GM21619 (cell line): ENCODE results near the gene RCOR1.
"Not testable (repeated sequence)": the region's sequence is repeated elsewhere in the genome, so short reads cannot be mapped to it uniquely, and the experiment has no call there.

Source experiments
- ATAC-seq: cut with Tn5 transposase; IDR thresholded peaks from one replicate; pipeline ENCODE4 v1.9.1; 2021; ENCODE audit not compliant: unreplicated experiment

The RCOR1 gene

DNA sequence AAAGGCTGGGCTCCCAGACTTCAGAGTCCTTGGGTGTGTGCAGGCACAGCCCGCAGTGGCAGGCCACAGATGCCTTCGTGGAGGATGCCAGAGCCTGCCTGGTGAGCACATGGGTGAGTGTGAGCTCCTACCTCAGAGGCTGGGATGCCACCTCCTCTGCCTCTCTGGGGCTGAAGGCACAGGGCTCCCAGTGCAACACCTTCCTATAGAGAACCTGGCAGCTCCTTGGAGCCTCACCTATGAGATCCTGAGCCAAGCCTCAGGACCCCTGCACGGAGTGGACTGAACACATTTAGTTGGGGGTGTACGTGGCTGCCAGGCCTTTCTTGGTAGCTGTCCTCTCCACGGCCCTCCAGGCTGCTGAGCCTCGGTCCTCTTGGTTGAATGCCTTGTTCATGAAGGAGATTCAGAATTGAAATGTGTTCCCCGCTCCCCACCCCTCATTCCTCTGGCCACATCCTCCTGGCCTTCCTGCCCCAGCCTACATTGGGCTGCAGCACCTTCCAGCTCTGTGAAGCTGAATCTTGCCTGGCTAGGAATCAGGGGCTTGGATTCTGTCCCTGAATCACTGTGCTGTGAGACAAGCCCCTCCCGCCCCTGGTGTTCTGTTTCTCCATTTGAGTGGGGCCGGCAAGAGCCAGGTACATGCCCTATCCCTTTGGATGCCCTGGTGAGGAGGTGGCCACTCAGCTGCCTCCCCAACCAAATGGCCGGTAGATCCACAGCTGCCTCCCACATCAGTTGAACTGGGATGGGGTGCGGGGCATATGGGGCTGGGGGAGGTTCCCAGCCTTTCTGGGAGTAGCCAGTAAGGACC, 146.1 kb downstream of the RCOR1 start:
- ATAC-seq: no peak

DNA sequence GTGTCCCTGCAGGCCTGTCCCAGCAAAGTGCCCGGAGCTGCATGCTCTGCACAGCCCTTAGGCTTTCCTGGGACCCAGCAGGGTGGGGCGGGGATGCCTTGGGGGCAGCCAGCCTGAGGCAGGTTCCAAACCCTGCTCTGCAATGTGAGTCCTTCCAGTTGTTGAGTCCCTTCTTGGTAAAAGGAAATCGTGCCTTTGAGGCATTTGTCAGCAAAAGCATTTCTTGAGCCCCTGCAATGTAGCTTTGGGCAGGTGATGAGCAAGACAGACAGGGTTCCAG, 146.7 kb downstream of the RCOR1 start:
- ATAC-seq: no peak

DNA sequence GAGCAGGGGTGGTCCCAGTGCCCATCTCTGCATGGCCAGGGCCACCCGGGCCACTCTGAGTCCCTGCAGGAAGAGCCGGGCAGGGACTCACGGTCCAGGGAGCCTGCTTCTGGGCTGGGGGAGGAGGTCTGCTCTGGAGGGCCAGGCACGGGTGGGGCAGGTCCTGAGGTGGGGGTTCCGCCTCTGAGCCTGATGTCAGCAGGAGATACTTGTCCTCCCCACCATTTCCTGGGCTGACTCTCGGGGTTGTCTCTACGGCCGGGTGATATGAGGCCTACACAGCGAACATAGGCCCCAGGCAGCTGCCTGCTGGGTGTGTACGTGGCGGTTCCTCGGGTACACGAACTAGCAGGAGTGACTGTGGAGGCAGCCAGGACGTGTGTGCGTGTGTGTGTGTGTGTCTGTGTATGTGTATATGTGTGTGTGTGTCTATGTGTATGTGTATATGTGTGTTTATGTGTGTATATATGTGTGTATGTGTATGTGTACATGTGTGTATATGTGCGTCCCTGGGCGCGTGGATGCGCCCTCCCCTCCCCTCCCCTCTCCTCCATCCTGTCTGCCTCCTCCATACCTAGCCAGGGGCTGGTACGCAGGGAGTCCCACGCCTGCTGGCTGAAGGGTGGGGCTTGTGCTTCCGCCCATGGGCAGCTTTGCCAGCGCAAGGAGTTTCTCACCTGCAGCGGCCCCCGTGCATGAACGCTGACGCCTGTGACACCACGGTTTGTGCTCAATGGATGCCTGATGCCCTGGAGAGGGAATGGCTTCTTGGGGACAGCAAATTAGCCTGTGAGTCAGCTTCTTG, 154.4 kb downstream of the RCOR1 start:
- ATAC-seq: no peak

DNA sequence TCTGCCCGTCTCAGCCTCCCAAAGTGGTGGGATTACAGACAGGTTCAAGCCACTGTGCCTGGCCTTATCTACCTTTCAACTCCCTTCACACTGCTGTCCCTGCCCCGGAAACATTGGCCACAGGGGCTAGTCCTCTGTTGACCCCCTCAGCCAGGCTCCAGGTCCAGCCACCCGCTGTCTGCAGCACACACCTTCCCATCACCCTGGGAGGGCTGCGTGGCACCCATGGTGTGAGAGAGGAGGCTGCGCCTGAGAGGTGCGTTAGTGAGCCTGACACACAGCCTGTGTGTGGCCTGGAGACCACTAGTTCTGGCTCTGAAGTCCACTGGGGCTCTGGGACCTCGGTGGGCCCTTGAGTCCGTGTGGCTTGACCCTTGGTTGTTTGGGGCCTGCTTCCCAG, 156.4 kb downstream of the RCOR1 start:
- ATAC-seq: no peak

DNA sequence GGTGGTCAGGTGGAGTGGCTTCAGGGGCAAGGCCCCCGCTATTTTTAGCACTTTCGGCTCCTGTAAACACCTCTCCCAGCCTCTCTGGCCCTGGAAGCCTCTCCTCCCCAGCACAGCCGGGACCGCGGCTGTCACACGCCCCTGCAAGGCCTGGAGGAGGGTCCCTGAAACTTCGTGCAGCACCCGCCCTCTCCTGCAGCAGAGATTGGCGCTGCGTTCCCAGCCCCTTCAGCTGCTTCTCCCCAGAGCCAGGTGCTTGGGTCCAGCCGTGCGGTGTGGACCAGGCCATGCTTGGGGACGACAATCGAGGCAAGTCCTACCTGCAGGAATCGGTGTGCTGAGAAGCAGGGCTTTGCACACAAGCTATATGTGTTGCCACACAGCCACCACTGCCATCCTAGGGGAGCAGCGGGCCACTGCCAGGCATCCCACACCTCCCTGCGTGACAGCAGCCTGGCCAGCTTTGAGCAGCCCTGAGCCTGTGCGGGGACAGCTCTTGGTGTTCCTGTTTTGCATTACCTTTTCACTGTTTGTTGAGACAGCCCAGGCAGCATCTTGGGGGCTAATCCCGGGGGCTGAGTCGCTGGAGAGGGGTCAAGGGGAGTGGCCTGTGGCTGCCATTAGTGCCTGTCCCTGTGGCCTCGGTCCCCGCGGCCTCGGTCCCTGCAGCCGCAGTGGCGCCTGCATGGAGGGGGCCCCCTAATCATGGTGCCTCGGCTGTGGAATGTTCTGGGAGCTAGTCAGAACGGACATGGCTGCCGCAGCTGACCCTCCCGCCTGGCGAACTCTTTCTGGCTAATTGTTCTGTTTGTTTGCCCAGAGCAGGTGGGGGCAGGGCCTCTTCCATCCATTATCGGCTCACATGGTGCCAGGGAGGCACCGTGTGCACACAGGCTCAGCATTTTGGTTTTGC, 157.2 kb downstream of the RCOR1 start:
- no peak for ATAC-seq

DNA sequence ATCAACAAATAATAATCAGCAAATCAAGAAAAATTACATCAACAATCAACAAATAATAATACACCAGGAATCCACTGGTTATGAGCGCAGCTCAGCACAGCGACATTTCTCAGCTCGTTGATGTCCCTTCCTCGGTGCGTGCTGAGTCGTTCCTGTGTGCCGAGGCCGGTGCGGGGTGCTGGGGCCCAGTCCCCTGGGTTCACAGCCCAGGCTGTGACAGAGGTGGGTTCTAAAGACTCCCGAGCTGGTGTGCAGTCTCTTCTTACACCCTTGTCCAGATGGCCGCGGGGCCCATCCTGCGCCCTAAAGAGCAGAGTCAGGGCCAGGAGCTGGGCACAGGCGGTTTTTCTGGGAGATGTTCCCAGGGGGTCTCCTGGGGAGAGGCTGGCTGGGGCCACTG, 157.9 kb downstream of the RCOR1 start:
- no peak for ATAC-seq

DNA sequence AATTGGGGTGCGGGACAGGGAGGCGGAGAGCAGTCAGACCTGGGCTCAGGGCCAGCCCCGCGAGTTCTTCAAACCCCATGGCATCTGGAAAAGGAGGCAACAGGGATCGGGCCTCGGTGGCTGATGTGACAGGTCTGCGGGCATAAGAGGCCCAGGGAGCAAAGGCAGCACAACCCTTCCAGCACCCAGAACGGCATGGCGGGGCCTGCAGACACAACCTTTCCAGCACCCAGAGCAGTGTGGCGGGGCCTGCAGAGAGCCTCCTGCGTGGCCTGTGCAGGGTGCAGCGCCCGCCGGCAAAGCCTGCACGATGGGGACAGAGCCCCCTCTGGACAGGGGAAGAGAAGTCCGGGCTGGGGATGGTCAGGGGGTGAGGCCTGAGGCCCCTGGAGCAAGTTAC, 158.6 kb downstream of the RCOR1 start:
- no peak for ATAC-seq

DNA sequence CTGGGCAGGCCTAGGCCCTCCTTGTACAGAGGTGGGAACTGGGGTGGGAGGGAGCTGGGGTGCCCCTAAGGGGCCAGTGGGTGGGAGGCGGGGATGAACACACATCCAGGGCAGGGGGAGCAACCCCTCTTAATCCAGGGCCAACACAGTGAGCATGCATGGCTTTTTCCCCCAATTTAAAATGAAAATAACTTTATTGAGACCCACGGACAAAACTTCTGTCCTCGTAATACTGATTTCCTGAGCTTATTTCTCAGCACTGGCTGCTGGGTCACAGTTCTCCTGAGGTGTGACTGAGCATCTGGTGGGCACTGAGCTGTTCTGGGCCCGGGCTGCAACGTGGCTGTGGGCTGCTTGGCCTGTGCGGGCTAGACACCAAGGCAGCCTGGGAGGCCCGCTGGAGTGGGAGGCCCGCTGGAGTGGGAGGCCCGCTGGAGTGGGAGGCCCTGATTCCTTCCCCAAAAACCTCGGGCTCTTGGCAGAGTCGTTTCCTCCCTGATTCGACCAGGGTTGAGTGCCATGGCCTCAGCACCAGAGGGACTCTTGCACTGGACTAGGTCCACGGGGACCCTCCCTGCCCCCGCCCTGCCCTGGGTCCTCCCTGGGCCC, 159.9 kb downstream of the RCOR1 start:
- no peak for ATAC-seq

DNA sequence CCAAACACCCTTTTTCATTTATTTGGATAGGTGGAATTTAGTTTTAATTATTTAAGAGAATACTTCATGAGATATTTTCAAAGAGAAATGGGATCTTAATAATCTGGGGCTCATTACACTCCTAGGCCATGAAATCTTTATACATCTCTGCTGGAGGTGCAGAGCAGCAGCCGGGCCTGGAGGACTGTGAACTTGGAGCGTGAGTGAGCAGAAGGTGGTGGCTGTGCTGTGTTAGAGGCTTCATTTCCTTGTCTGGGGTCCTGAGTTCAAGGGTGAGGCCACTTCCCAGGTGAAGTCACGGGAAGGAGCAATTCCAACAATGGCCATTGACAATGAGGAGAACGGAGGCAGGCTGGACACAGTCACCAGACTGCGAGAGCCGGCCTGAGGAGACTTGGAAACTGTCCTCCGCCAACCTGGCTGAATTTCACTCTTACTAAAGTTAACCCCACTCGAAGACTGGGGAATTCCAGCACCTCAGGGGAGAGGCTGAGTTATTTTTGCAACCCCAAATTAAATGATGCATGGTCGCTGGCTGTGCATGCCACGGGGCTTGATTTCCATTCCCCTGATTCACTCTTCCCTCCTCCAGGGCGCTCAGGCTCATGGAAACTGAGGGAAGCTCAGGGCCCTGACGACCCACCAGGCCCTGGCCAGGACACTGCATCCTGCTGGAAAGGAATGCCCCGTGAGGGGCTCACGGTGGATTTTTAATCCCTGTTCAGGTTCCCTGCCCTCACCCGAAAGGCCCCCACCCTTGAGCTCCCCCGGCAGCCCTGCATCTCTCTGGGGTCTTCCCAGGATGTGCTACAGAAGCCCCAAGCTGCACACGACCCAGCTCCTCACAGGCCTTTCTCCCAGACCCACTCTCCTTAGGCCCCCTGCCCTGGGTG, 162.2 kb downstream of the RCOR1 start:
- peak; percentile 38 for ATAC-seq

DNA sequence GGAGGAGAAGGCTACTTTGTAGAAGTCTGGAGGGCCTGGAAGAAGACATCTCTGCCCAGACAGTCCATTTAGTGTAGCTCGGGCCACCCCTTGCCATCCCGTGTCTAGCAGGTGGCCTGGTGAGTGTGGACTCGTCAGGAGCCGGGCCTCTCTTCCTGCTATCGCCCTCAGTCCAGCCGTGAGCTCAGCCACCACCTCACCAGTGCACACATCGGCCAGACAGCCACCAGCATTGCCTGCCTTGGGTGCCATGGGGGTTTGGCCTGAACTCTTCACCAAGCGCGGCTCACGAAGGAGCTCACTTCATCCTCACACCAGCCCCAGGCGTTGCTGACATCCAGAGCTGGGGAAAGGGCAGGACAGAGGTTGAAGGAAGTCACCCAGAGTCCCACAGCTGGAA, 165.2 kb downstream of the RCOR1 start:
- ATAC-seq: no peak

DNA sequence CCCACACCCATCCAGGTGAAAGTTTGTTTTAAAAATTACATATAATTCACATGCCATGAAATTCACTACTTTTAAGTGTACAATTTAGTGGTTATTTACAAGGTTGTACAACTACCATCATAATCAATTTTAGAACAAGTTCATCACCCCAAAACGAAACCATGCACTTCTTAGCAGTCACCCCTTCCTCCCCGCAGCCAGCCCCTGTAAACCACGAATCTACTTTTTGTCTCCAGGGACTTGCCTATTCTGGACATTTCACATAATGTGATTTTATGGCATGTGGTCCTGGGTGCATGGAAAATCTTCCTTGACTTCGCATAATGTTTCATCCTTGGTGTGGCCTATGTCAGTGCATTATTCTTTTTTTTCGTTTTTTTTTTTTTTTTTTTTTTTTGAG, 165.6 kb downstream of the RCOR1 start:
- ATAC-seq: no peak

DNA sequence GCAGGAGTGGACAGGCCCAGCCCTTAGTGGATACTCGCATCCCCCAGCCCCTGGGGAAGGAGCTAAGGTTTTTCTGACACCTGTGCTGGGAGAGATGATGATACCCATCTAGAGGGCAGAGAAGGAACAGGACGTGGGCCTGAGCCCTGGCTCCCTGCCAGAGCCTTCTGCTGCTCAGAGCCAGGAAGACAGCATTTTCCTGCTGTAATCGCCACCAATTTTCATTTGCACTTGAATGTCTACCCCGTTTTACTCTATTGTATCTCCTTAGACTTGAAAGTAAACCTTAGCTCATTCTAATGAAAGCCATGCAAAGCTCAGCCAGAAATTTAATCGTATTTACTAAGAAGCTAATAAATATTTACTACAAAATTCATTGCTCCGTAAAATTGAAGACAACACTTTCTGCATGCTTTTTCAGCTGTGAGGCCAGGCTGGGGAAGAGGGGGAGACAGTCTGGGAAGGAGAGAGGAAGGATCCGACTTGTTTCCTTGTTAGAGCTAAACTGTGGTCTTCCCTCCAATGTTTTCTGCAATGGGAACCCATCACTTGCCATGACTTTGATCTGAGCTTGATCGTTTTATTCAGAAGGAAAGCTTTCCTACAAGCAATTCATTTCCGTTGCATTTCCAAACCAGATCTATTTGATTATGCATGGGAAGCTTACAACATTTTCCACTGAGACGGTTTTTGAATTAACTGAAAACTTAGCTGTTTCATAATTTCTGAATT, 167.2 kb downstream of the RCOR1 start:
- no peak for ATAC-seq

DNA sequence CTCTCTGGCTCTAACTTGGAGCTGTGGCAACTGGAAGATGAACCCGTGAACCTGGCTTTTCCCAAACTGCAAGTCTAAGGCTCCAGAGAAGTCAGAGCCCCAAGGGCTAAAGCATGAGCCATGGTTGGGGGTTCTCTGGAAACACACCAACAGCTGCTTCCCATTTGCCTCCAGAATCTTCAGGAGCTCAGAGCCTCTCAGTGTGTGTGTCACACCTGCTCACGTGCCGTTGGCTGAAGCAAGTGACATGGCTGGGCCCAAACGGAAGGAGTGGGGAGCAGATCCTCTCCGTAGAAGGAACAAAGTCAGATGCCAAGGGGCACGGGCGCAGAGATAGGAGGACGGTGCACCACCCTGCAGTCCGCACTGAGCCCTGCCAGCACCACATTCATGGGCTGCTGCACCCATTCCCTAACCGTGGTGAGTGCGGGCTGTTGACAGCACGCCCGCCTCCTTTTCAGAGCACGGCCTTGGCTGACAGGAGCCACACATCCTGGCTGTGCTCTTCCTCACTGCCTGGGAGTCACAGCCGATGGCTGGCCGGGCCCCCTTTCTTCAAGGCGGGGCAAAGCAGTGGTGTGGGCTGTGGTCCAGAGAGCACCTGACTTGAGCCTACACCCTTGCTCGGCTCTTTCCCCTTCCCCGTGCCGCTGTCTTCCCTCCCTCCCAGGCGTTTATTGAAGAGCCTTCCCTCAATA, 168.2 kb downstream of the RCOR1 start:
- no peak for ATAC-seq

DNA sequence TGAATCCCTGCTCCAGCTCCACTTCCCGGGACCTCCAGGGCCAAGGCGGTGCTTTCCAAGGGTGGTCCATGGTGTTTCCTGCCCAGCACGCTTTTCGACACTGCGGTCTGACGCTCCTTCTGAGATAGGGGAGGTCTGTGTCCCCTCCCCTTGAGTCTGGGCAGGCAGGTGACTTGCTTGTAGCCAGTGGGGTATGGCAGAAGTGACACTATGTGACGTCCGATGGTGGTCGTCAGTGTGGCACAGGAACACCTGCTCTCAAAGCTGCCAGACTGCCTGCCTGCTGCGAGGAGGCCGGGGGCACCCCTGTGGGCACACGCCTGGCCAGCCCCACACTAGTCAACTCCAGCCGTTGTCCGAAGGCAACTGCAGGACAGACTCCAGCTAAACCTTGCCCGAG, 168.8 kb downstream of the RCOR1 start:
- no peak for ATAC-seq

DNA sequence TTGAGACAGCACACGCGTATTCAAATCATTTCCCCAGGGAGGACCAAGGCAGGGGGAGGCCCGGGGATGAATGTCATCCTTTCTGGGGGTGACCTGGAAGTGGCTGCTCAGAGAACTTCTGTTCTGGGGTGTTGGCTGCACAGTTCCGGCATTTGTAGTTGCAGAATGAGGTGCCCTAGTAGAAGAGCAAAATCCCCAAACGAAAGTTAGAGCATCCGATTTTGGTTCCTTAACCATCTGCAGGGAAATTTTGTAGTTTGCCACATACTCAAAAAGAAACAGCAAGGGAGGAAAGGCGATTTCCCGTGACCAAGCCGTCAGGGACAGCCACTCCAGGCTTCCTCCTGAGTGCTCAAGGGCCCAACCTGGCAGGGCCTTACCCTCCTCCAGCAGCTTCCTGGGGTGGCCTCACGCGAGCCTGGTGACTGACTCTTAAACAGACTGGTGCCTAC, 171.8 kb downstream of the RCOR1 start:
- peak; percentile 67 for ATAC-seq

DNA sequence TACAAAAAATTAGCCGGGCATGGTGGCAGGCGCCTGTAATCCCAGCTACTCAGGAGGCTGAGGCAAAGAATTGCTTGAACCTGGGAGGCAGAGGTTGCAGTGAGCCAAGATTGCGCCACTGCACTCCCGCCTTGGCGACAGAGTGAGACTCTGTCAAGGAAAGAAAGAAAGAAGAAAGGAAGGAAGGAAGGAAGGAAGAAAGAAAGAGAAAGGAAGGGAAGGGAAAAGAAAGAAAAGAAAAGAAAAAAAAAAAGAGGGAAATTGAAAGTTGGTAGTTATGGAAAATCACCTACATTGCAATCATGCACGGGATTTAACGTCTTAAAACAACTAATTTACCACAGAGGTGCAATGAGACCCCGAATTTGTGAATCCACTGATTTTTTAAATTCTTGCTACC, 173.3 kb downstream of the RCOR1 start:
- ATAC-seq: not testable (repeated sequence)

DNA sequence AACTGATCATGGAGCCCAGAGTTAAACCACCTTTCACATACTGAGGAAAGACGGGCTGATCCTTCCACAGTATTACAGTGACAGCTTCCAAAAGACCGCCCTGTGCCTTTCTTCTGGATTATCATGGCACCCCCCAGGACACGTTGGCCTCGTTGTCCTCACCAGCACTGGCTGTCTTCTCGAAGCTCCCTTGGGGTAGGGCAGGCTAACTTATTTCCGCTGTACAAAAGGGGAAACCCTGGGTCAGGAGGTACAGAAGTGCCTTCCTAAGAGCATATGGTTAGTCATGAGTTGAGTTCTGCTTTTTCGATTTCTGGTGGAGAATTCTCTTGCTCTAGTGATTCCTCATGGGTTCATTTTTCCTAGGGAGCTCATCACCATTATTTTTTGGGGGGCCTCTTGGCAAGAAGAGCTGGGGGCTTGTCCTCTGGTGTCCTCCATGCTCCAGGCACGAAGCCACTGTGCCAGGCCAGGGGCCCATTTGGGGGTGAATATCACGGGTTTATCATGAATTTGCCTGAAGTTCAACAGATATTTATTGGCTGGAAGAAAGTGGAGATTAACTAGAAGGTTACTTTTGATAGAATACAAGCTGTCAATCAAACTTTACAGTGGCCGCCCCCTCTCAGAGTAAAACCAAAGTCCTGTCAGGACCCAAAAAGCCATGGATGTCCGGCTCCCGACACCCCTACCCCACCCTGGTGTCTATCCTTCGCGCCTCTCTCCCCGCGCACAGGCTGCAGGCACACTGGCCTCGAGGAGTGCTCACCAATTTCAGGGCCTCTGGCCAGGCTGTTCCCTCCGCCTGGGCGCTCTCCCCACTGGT, 176.0 kb downstream of the RCOR1 start:
- ATAC-seq: peak; percentile 54

DNA sequence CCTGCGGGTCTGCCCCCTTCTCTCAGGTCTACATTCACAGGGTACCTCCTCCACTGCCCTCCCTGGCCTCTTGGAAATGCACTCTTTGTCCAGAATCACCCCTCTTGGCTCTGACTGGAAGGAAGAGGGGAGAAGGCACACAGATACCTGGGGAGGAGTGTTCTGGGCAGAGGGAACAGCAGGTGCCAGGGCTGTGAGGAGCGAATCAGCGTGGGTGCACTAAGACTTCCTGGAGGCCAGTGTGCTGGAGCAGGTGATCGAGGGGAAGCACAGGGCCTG, 176.5 kb downstream of the RCOR1 start:
- no peak for ATAC-seq
